GM10248 (cell line): ENCODE measurements around the gene GGTLC3.
"Not testable (repeated sequence)": the region's sequence is repeated elsewhere in the genome, so short reads cannot be mapped to it uniquely, and the experiment has no call there.

Experiments
- CTCF ChIA-PET: fragments of 300-600 bp; sonication (Branson Sonifier 250); formaldehyde crosslinking; extraction: SDS; loops from one replicate; lab custom pipeline; 2021; ENCODE audit warnings: antibody characterized with exemption; lab: Yijun Ruan, JAX
- POLR2A ChIA-PET: fragments of 350-650 bp; sonication (Branson Sonifier 250); formaldehyde crosslinking; extraction: SDS; loops from one replicate; lab custom pipeline; 2020; ENCODE audit warnings: antibody characterized with exemption; lab: Yijun Ruan, JAX
- DNase-seq: peaks from one replicate; pipeline ENCODE4 v3.0.0; 2012; ENCODE audit errors: extremely low spot score

Gene GGTLC3

GRCh38 chr22:18518061-18518460, at the start of gene GGTLC3:
Gene GGTLC3 (minus strand): TSS chr22:18518161. CDS start chr22:18517897, 264 bp downstream.
- CTCF ChIA-PET, DNase-seq, POLR2A ChIA-PET: not testable (repeated sequence)

- DNase-seq, POLR2A ChIA-PET, CTCF ChIA-PET: not testable (repeated sequence)
These were observed 42.4 kb upstream of the GGTLC3 start for GRCh38 chr22:18560099-18560974.

- DNase-seq, CTCF ChIA-PET, POLR2A ChIA-PET: not testable (repeated sequence)
These were observed 41.0 kb upstream of the GGTLC3 start for GRCh38 chr22:18558939-18559338.

GRCh38 chr22:18558516-18558915, 40.6 kb upstream of the GGTLC3 start:
- POLR2A ChIA-PET, DNase-seq, CTCF ChIA-PET: not testable (repeated sequence)

GRCh38 chr22:18554280-18555256, 36.6 kb upstream of the GGTLC3 start:
- DNase-seq, CTCF ChIA-PET, POLR2A ChIA-PET: not testable (repeated sequence)

GRCh38 chr22:18552839-18553597, 35.1 kb upstream of the GGTLC3 start:
- CTCF ChIA-PET, DNase-seq: not testable (repeated sequence)

GRCh38 chr22:18551046-18551445, 33.1 kb upstream of the GGTLC3 start:
- CTCF ChIA-PET, POLR2A ChIA-PET: not testable (repeated sequence)

More at GRCh38 chr22:18552839-18553597, 35.1 kb upstream of the GGTLC3 start:
- POLR2A ChIA-PET: not testable (repeated sequence)

GRCh38 chr22:18549458-18550179, 31.7 kb upstream of the GGTLC3 start:
- CTCF ChIA-PET, DNase-seq, POLR2A ChIA-PET: not testable (repeated sequence)

More at GRCh38 chr22:18551046-18551445, 33.1 kb upstream of the GGTLC3 start:
- not testable (repeated sequence) for DNase-seq

- POLR2A ChIA-PET, DNase-seq: not testable (repeated sequence)
These were observed 26.7 kb upstream of the GGTLC3 start for GRCh38 chr22:18544615-18545014.

GRCh38 chr22:18543400-18543799, 25.4 kb upstream of the GGTLC3 start:
- POLR2A ChIA-PET, CTCF ChIA-PET, DNase-seq: not testable (repeated sequence)

More at GRCh38 chr22:18544615-18545014, 26.7 kb upstream of the GGTLC3 start:
- CTCF ChIA-PET: not testable (repeated sequence)

- CTCF ChIA-PET, POLR2A ChIA-PET, DNase-seq: not testable (repeated sequence)
These were observed 22.0 kb upstream of the GGTLC3 start for GRCh38 chr22:18539994-18540393.

- CTCF ChIA-PET, DNase-seq, POLR2A ChIA-PET: not testable (repeated sequence)
These were observed 16.4 kb upstream of the GGTLC3 start for GRCh38 chr22:18534315-18534714.

GRCh38 chr22:18533633-18534032, 15.7 kb upstream of the GGTLC3 start:
- CTCF ChIA-PET, DNase-seq, POLR2A ChIA-PET: not testable (repeated sequence)

GRCh38 chr22:18529416-18530145, 11.6 kb upstream of the GGTLC3 start:
- CTCF ChIA-PET, POLR2A ChIA-PET, DNase-seq: not testable (repeated sequence)

- CTCF ChIA-PET, POLR2A ChIA-PET, DNase-seq: not testable (repeated sequence)
These were observed 10.8 kb upstream of the GGTLC3 start for GRCh38 chr22:18528597-18529415.
